ENCODE data around the gene KRT8. TPM values are rescaled to one million over a fixed set of nuclear protein-coding genes. Genes with fewer than 3 reads are reported as not detected.

The KRT8 gene
- total RNA-seq, 1 donor from 2014 or later, result 15.7 TPM

DNA sequence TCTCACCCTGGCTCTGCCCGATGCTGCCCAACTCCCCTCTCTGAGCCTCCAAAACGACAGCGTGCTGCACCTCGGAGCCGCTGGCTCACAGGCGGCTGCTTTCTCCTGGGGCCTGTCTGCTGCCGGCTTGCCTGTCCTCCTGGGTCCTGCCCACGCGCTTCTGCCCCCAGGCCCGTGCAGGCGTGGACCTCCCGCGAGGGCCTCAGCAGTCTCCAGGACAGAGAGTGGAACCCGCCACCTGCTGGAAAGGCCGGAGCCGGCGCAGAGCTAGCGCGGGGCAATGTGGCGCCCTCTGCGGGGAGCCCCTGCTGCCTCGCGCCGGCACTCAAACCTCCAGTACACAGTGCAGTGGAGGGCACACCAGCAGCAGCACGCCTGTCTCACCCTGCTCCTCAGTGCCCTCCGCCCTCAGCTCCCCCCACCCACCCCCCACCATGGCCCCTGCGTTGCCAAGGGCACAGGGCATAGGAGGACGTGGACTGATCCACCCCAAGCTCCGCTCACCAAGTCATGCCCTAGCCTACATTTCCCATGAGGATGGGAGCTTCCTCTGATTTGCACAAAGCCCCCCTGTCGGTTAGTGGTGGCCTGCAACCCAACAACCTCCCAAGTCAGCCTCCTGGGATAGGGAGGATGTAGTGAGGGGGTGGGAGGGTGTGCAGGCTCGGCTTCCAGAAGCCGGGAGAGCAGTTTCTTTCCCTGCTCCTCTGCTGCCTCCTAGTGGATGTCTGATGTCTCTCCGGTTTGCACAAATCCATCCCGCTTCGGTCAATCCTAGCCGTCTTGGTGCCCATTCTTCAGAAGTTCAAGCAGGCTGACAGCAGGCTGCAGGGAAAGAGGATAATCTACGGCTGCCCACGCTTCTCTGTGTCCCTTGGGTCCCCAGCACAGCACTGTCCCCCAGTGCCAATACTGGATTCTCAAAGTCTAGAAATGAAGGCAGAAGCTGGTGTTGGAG lies 25.2 kb downstream of the KRT8 start:
- no peak for DNase-seq (ENCODE audit: low spot score)
- H3K4me1 Mint-ChIP-seq (ENCODE audit: low read depth), result peaks cover 34% of the 10 kb centered on the region
- no peaks in the 10 kb centered on the region for H3K27me3 Mint-ChIP-seq (ENCODE audit: low read depth)
- H3K9me3 Mint-ChIP-seq (ENCODE audit: low read depth), result no peaks in the 10 kb centered on the region
- peak overlapping the region; percentile 74 for H3K27ac Mint-ChIP-seq (ENCODE audit: unreplicated experiment)
- H3K4me3 Mint-ChIP-seq (ENCODE audit: unreplicated experiment), result peak overlapping the region; percentile 66
- H3K36me3 Mint-ChIP-seq (ENCODE audit: low read depth), result no peaks in the 10 kb centered on the region
- TF ChIP-seq, protein P1, sequence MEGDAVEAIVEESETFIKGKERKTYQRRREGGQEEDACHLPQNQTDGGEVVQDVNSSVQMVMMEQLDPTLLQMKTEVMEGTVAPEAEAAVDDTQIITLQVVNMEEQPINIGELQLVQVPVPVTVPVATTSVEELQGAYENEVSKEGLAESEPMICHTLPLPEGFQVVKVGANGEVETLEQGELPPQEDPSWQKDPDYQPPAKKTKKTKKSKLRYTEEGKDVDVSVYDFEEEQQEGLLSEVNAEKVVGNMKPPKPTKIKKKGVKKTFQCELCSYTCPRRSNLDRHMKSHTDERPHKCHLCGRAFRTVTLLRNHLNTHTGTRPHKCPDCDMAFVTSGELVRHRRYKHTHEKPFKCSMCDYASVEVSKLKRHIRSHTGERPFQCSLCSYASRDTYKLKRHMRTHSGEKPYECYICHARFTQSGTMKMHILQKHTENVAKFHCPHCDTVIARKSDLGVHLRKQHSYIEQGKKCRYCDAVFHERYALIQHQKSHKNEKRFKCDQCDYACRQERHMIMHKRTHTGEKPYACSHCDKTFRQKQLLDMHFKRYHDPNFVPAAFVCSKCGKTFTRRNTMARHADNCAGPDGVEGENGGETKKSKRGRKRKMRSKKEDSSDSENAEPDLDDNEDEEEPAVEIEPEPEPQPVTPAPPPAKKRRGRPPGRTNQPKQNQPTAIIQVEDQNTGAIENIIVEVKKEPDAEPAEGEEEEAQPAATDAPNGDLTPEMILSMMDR (IDR thresholded peaks at IDR 0.05), result peak; percentile 93

DNA sequence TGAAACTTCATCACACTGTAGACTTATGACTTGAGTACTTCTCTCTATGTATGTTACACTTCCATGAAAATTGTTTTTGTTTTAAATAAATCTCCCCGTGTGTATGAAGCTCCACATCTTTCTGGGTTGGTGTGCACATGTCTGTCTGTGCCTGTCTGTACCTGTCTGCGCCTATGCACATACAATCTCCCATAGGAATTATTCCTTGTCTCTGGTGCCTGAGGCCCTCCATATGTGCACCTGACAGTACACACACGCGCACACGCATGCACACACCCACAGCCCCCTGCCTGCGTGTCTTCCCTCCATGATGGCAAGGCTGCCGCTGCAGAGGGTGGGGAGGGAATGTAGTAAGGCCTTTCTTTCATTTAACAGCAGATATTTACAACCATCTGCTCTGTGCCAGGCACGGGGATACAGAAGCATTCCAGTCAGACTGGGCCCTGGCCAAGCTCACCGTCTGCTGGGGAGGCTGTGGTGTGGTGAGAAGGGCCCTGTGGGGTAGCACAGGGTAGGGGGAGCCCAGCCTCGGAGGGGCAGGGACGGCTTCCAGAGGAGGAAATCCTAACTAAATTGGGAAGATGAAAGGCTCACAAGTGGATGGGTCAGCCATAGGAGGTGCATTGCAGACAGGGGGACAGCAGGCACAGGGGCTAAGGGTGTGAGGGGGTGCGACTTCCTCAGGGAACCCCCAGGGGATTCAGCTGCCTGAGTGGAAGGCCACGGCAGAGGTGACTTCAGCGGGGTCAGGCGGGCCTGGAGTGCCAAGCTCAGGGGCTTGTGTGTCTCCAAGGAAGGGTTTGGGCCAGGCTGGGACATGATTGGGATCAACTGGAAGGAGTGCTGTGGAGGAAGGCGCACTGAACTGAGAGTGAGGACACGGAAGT lies 26.1 kb downstream of the KRT8 start:
- Mint-ChIP-seq H3K27ac (ENCODE audit: unreplicated experiment) (peak overlapping the region; percentile 8), H3K4me3 (ENCODE audit: unreplicated experiment) (no peak overlapping the region), H3K36me3 (ENCODE audit: low read depth) (no peaks in the 10 kb centered on the region), H3K9me3 (ENCODE audit: low read depth) (no peaks in the 10 kb centered on the region), H3K4me1 (ENCODE audit: low read depth) (peaks cover 42% of the 10 kb centered on the region), H3K27me3 (ENCODE audit: low read depth) (no peaks in the 10 kb centered on the region)
- TF ChIP-seq, protein P1 (IDR thresholded peaks at IDR 0.05), result no peak
- no peak for DNase-seq (ENCODE audit: low spot score)

DNA sequence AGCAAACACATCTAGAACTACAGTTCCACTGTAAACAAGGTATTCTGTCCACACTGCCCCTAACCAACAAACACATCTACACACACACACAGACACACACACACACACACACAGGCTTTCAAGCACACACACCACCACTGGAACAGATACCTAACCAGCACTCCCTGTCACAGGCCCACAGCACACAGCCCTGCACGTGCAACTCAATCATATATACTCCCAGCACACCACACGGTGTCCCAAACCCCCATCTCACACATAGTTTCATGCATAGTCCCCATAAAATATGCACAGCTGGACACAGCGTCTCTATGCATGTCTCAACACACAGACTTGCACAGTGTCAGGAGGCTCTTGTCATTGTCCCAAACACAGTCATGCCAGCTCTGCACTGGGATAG lies 27.6 kb downstream of the KRT8 start:
- Mint-ChIP-seq H3K4me3 (ENCODE audit: unreplicated experiment) (no peak overlapping the region), H3K36me3 (ENCODE audit: low read depth) (no peaks in the 10 kb centered on the region), H3K27ac (ENCODE audit: unreplicated experiment) (no peak overlapping the region), H3K9me3 (ENCODE audit: low read depth) (no peaks in the 10 kb centered on the region), H3K27me3 (ENCODE audit: low read depth) (no peaks in the 10 kb centered on the region), H3K4me1 (ENCODE audit: low read depth) (peaks cover 57% of the 10 kb centered on the region)
- TF ChIP-seq, protein P1 (IDR thresholded peaks at IDR 0.05), result no peak
- DNase-seq (ENCODE audit: low spot score), result no peak

DNA sequence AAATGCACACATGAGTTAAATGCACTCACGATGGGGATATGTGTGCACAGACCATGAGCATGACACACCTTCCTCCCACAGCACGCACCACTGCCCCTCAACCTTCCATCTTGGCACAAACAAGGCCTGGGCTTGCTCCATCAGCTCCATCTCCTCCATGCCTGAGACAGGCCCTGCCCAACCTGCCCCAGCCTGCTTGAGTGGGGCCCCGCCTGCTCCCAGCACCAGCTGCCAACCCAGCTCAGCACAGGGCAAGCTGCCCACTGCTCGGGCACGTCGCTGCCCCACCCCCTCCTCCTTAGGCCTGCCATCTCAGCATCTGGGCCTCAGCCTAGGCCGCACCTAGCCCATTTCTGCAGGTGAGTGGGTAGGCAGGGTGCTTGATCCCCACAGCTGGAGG lies 28.5 kb downstream of the KRT8 start:
- no peaks in the 10 kb centered on the region for H3K36me3 Mint-ChIP-seq (ENCODE audit: low read depth)
- H3K4me3 Mint-ChIP-seq (ENCODE audit: unreplicated experiment), result no peak overlapping the region
- no peak for DNase-seq (ENCODE audit: low spot score)
- no peaks in the 10 kb centered on the region for H3K9me3 Mint-ChIP-seq (ENCODE audit: low read depth)
- H3K27ac Mint-ChIP-seq (ENCODE audit: unreplicated experiment), result no peak overlapping the region
- peaks cover 65% of the 10 kb centered on the region for H3K4me1 Mint-ChIP-seq (ENCODE audit: low read depth)
- TF ChIP-seq, protein P1 (IDR thresholded peaks at IDR 0.05), result no peak
- no peaks in the 10 kb centered on the region for H3K27me3 Mint-ChIP-seq (ENCODE audit: low read depth)

All from chondrocyte (in vitro differentiated cells).